Kidney epithelial cell (primary cell): ENCODE measurements around the gene HCRTR2. TPM values are rescaled to one million over a fixed set of nuclear protein-coding genes. Genes with fewer than 3 reads are reported as not detected.

Experiments used
- DNase-seq: peaks from one replicate; pipeline ENCODE4 v3.0.0-alpha.2; 2010; ENCODE audit warnings: low read depth
- H3K27me3 ChIP-seq: 2 replicates; pipeline ENCODE4 v1.6.0; 2011; ENCODE audit warnings: low read length; ENCODE audit not compliant: control insufficient read depth, insufficient read depth
- H3K36me3 ChIP-seq: 2 replicates; pipeline ENCODE4 v1.5.1; 2011; ENCODE audit warnings: low read length; ENCODE audit not compliant: control insufficient read depth, insufficient read depth
- H3K4me3 ChIP-seq: 2 replicates; pipeline ENCODE4 v1.5.1; 2011; ENCODE audit warnings: low read depth, mild to moderate bottlenecking, control low read depth, low read length
- CTCF ChIP-seq: IDR thresholded peaks from 2 replicates; pipeline ENCODE4 v1.5.1; 2011; ENCODE audit warnings: mild to moderate bottlenecking, moderate library complexity, low read length, control low read depth, inconsistent platforms; ENCODE audit not compliant: insufficient read depth, poor library complexity, severe bottlenecking
- total RNA-seq: library from RNA; depleted of rRNA; stranded (reverse); fragments of >200 nt; gene quantifications from 2 replicates; pipeline ENCODE4 v1.2.3, GENCODE V29; 2015

HCRTR2 gene
- not detected in 2 replicates for total RNA-seq

GRCh38 chr6:55174211-55175026 lies at the start of gene HCRTR2:
TSS of gene HCRTR2 (plus strand) at chr6:55174515. CDS start at chr6:55174588, 73 bp downstream.
- Histone ChIP-seq H3K4me3 (peak within 1 kb of the TSS; percentile 21), H3K27me3 (peaks cover 18% of the 10 kb centered on the region), H3K36me3 (no peaks in the 10 kb centered on the region)
- DNase-seq: no peak
- no peak for TF ChIP-seq CTCF

- H3K27me3 ChIP-seq: no peaks in the 10 kb centered on the region
- no peak for TF ChIP-seq CTCF
- no peak overlapping the region for H3K4me3 ChIP-seq
- H3K36me3 ChIP-seq: no peaks in the 10 kb centered on the region
- no peak for DNase-seq
Observed at GRCh38 chr6:55130806-55131324, 43.5 kb upstream of the HCRTR2 start.

- no peak for TF ChIP-seq CTCF
- peak; percentile 21 for DNase-seq
- Histone ChIP-seq H3K4me3 (no peak overlapping the region), H3K27me3 (no peaks in the 10 kb centered on the region), H3K36me3 (no peaks in the 10 kb centered on the region)
Observed at GRCh38 chr6:55131616-55132015, 42.7 kb upstream of the HCRTR2 start.

- TF ChIP-seq CTCF: no peak
- no peak for DNase-seq
- Histone ChIP-seq H3K4me3 (no peak overlapping the region), H3K27me3 (no peaks in the 10 kb centered on the region), H3K36me3 (no peaks in the 10 kb centered on the region)
Observed at GRCh38 chr6:55136916-55137315, 37.4 kb upstream of the HCRTR2 start.

- H3K36me3 ChIP-seq: no peaks in the 10 kb centered on the region
- H3K27me3 ChIP-seq: no peaks in the 10 kb centered on the region
- no peak for TF ChIP-seq CTCF
- no peak overlapping the region for H3K4me3 ChIP-seq
- DNase-seq: no peak
Observed at GRCh38 chr6:55137929-55138693, 36.2 kb upstream of the HCRTR2 start.
